Measurements from ENCODE around the gene B3GNT3. TPM values are rescaled to one million over a fixed set of nuclear protein-coding genes. Genes with fewer than 3 reads are reported as not detected.
"Not testable (repeated sequence)": the region's sequence is repeated elsewhere in the genome, so short reads cannot be mapped to it uniquely, and the experiment has no call there.

The B3GNT3 gene
- polyA plus RNA-seq, 3 donors = not detected

- no peak overlapping the region for H3K4me3 Mint-ChIP-seq
- Histone ChIP-seq H3K9me3 (replicated peaks in 1 of 2; ENCODE audit: control insufficient read depth in 1 of 2, insufficient read depth in 1 of 2, low read length in 2 of 2) (no peaks in the 10 kb centered on the region), H3K4me1 (ENCODE audit: control insufficient read depth in 1 of 2, insufficient read depth in 2 of 2, low read length in 2 of 2) (peaks cover 14 to 23% of the 10 kb centered on the region in 2 donors), H2AFZ (ENCODE audit: insufficient read depth, low read depth, low read length, poor library complexity, severe bottlenecking) (no peak overlapping the region), H3K79me2 (ENCODE audit: insufficient read depth, low read length) (no peaks in the 10 kb centered on the region), H4K20me1 (ENCODE audit: insufficient read depth, low read length) (peaks cover 12% of the 10 kb centered on the region), H3K9ac (ENCODE audit: insufficient read depth, low read length, poor library complexity, severe bottlenecking) (no peak overlapping the region), H3K4me3 (replicated peaks in 1 of 3; ENCODE audit: low read depth in 2 of 3, low read length in 3 of 3) (no peak overlapping the region), H3K27ac (ENCODE audit: low read depth in 1 of 2, low read length in 2 of 2) (no peak overlapping the region), H3K4me2 (replicated peaks; ENCODE audit: extremely low read depth, low read length, poor library complexity, severe bottlenecking) (no peak overlapping the region), H3K27me3 (ENCODE audit: control insufficient read depth in 2 of 2, insufficient read depth in 2 of 2, low read length in 2 of 2) (no peaks in the 10 kb centered on the region), H3K36me3 (replicated peaks in 1 of 2; ENCODE audit: control insufficient read depth in 1 of 2, insufficient read depth in 2 of 2, low read length in 2 of 2) (peaks cover 55 to 63% of the 10 kb centered on the region in 2 donors)
- H3K27ac Mint-ChIP-seq = peak overlapping the region in 3 of 7 donors; percentile 15 to 54 (median 52)
- intact Hi-C loops (cut with micrococcal nuclease) = loop anchor here (5.0 kb wide), 2 partner anchors 58 to 73 kb away; partner anchors contain the start of gene MAP1S (in 1 of the 2)
- H3K27me3 Mint-ChIP-seq (ENCODE audit: low read depth in 3 of 3) = peaks cover 0 to 2% (median 0%) of the 10 kb centered on the region in 3 donors
- peaks cover 0 to 6% (median 0%) of the 10 kb centered on the region in 7 donors for H3K9me3 Mint-ChIP-seq
- DNase-seq = peak in 1 of 3 donors; percentile 40
- WGBS (ENCODE audit: insufficient coverage) = 94% methylated on average over 10 of the region's 16 CpGs
- H3K4me1 Mint-ChIP-seq = peaks cover 23% of the 10 kb centered on the region
- TF ChIP-seq, protein P1, sequence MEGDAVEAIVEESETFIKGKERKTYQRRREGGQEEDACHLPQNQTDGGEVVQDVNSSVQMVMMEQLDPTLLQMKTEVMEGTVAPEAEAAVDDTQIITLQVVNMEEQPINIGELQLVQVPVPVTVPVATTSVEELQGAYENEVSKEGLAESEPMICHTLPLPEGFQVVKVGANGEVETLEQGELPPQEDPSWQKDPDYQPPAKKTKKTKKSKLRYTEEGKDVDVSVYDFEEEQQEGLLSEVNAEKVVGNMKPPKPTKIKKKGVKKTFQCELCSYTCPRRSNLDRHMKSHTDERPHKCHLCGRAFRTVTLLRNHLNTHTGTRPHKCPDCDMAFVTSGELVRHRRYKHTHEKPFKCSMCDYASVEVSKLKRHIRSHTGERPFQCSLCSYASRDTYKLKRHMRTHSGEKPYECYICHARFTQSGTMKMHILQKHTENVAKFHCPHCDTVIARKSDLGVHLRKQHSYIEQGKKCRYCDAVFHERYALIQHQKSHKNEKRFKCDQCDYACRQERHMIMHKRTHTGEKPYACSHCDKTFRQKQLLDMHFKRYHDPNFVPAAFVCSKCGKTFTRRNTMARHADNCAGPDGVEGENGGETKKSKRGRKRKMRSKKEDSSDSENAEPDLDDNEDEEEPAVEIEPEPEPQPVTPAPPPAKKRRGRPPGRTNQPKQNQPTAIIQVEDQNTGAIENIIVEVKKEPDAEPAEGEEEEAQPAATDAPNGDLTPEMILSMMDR (IDR thresholded peaks at IDR 0.05) = peak; percentile 76
- peaks cover 54 to 71% of the 10 kb centered on the region in 2 donors for H3K36me3 Mint-ChIP-seq
These were observed 19.6 kb upstream of the B3GNT3 start for GRCh38 chr19:17775245-17775927.

DNA sequence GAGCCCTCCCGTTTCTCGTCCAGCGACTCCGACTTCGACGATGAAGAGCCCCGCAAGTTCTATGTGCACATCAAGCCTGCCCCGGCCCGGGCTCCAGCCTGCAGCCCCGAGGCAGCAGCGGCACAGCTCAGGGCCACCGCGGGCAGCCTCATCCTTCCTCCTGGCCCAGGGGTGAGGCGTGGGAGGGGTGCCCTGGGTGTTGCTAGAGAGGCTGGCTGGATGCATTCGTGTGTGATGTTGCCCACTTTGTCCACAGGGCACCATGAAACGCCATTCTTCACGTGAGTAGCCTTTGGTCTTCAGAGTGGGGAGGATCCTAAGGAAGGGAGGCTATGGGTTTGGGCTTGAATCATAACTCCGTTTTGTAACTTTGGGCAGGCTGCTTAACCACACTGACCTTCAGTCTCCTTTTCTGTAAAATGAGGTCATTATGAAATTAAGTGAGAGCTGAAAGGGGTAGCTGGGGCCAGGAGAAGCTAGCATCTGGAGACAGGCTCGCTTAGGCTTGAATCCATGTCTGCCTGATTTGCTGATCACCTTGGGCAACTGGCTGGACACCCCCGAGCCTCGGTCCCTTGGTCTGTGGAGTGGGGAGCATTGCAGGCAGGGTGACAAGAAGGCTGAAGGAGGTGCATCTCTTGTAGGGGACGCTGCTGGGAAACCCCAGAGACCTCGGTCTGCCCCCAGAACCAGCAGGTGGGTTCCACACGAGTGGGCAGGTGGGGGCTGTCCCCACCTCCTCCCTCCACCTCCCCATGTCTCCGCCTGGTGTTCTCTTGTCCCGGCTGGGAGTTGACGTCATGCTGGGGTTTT, 18.7 kb upstream of the B3GNT3 start:
- WGBS (ENCODE audit: insufficient coverage) = 89% methylated on average over 9 of the region's 27 CpGs
- Histone ChIP-seq H3K79me2 (ENCODE audit: insufficient read depth, low read length) (no peaks in the 10 kb centered on the region), H3K27ac (ENCODE audit: low read depth in 1 of 2, low read length in 2 of 2) (no peak overlapping the region), H3K4me1 (ENCODE audit: control insufficient read depth in 1 of 2, insufficient read depth in 2 of 2, low read length in 2 of 2) (peaks cover 14 to 23% of the 10 kb centered on the region in 2 donors), H3K36me3 (replicated peaks in 1 of 2; ENCODE audit: control insufficient read depth in 1 of 2, insufficient read depth in 2 of 2, low read length in 2 of 2) (peaks cover 55 to 59% of the 10 kb centered on the region in 2 donors), H3K9ac (ENCODE audit: insufficient read depth, low read length, poor library complexity, severe bottlenecking) (no peak overlapping the region), H3K27me3 (ENCODE audit: control insufficient read depth in 2 of 2, insufficient read depth in 2 of 2, low read length in 2 of 2) (no peaks in the 10 kb centered on the region), H3K4me2 (replicated peaks; ENCODE audit: extremely low read depth, low read length, poor library complexity, severe bottlenecking) (no peak overlapping the region), H3K9me3 (replicated peaks in 1 of 2; ENCODE audit: control insufficient read depth in 1 of 2, insufficient read depth in 1 of 2, low read length in 2 of 2) (no peaks in the 10 kb centered on the region), H4K20me1 (ENCODE audit: insufficient read depth, low read length) (peaks cover 20% of the 10 kb centered on the region), H3K4me3 (replicated peaks in 1 of 3; ENCODE audit: low read depth in 2 of 3, low read length in 3 of 3) (no peak overlapping the region), H2AFZ (ENCODE audit: insufficient read depth, low read depth, low read length, poor library complexity, severe bottlenecking) (no peak overlapping the region)
- TF ChIP-seq, protein P1 (IDR thresholded peaks at IDR 0.05) = no peak
- peaks cover 23% of the 10 kb centered on the region for H3K4me1 Mint-ChIP-seq
- no peak for DNase-seq
- peaks cover 51 to 65% of the 10 kb centered on the region in 2 donors for H3K36me3 Mint-ChIP-seq
- H3K4me3 Mint-ChIP-seq = no peak overlapping the region
- peaks cover 0 to 2% (median 0%) of the 10 kb centered on the region in 3 donors for H3K27me3 Mint-ChIP-seq (ENCODE audit: low read depth in 3 of 3)
- intact Hi-C loops (cut with micrococcal nuclease) = loop anchor here (5.0 kb wide), 2 partner anchors 59 to 74 kb away; partner anchors contain the start of gene MAP1S (in 1 of the 2)
- H3K9me3 Mint-ChIP-seq = peaks cover 0 to 4% (median 0%) of the 10 kb centered on the region in 7 donors
- H3K27ac Mint-ChIP-seq = peak overlapping the region in 1 of 7 donors; percentile 15

DNA sequence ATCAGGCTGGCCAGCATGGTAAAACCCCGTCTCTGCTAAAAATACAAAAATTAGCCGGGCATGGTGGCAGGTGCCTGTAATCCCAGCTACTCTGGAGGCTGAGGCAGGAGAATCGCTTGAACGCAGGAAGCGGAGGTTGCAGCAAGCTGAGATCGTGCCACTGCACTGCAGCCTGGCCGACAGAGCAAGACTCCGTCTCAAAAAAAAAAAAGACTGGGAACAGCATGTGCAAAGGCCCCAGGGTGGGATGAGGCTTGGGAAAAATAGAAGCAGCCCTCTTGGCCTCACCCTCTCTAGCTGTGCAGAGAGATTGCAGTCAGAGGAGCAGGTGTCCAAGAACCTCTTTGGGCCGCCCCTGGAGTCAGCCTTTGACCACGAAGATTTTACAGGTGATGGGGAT, 17.1 kb upstream of the B3GNT3 start:
- H3K9ac ChIP-seq (ENCODE audit: insufficient read depth, low read length, poor library complexity, severe bottlenecking); H3K4me3 ChIP-seq (replicated peaks in 1 of 3; ENCODE audit: low read depth in 2 of 3, low read length in 3 of 3); H3K27ac ChIP-seq (ENCODE audit: low read depth in 1 of 2, low read length in 2 of 2); H3K27me3 Mint-ChIP-seq (ENCODE audit: low read depth in 3 of 3); H3K79me2 ChIP-seq (ENCODE audit: insufficient read depth, low read length); H3K9me3 ChIP-seq (replicated peaks in 1 of 2; ENCODE audit: control insufficient read depth in 1 of 2, insufficient read depth in 1 of 2, low read length in 2 of 2); H3K27me3 ChIP-seq (ENCODE audit: control insufficient read depth in 2 of 2, insufficient read depth in 2 of 2, low read length in 2 of 2); DNase-seq; H3K9me3 Mint-ChIP-seq: not testable (repeated sequence)
- H4K20me1 ChIP-seq (ENCODE audit: insufficient read depth, low read length) = peaks cover 26% of the 10 kb centered on the region
- peak overlapping the region; percentile 99 for H3K4me2 ChIP-seq (replicated peaks; ENCODE audit: extremely low read depth, low read length, poor library complexity, severe bottlenecking)
- peak overlapping the region in 5 of 7 donors; percentile 21 to 74 (median 53) for H3K27ac Mint-ChIP-seq
- H3K36me3 Mint-ChIP-seq = peaks cover 56 to 65% of the 10 kb centered on the region in 2 donors
- peaks cover 56 to 63% of the 10 kb centered on the region in 2 donors for H3K36me3 ChIP-seq (replicated peaks in 1 of 2; ENCODE audit: control insufficient read depth in 1 of 2, insufficient read depth in 2 of 2, low read length in 2 of 2)
- peaks cover 14 to 23% of the 10 kb centered on the region in 2 donors for H3K4me1 ChIP-seq (ENCODE audit: control insufficient read depth in 1 of 2, insufficient read depth in 2 of 2, low read length in 2 of 2)
- H3K4me3 Mint-ChIP-seq = peak overlapping the region; percentile 72 to 89
- H2AFZ ChIP-seq (ENCODE audit: insufficient read depth, low read depth, low read length, poor library complexity, severe bottlenecking) = peak overlapping the region; percentile 76
- WGBS (ENCODE audit: insufficient coverage) = 90% methylated on average over 8 of the region's 10 CpGs
- intact Hi-C loops (cut with micrococcal nuclease) = loop anchor here (2.0 to 5.0 kb wide), 3 partner anchors 61 to 77 kb away; partner anchors contain the start of gene MAP1S (in 1 of the 2)
- peaks cover 23% of the 10 kb centered on the region for H3K4me1 Mint-ChIP-seq
